ENCODE measurements around the gene FAM78A. TPM values are rescaled to one million over a fixed set of nuclear protein-coding genes. Genes with fewer than 3 reads are reported as not detected.

Gene FAM78A
- total and polyA plus RNA-seq, 2 of the 8 experiments (the other 6 are each of a cell fraction or from before 2014, with no cell fraction given) = 3.1 TPM

- no peak for TF ChIP-seq CHD7 (IDR thresholded peaks at IDR 0.05; ENCODE audit: insufficient replicate concordance, low read length)
- TF ChIP-seq JUND (IDR thresholded peaks at IDR 0.05; ENCODE audit: low read length) = no peak
- no peak for TF ChIP-seq BRCA1 (IDR thresholded peaks at IDR 0.05; ENCODE audit: low read depth, low read length)
Measured at GRCh38 chr9:131236161-131236560, 40.1 kb downstream of the FAM78A start (continued).

Data from H1 (cell line).